ENCODE results near the gene SIRT3.

SIRT3 gene

DNA sequence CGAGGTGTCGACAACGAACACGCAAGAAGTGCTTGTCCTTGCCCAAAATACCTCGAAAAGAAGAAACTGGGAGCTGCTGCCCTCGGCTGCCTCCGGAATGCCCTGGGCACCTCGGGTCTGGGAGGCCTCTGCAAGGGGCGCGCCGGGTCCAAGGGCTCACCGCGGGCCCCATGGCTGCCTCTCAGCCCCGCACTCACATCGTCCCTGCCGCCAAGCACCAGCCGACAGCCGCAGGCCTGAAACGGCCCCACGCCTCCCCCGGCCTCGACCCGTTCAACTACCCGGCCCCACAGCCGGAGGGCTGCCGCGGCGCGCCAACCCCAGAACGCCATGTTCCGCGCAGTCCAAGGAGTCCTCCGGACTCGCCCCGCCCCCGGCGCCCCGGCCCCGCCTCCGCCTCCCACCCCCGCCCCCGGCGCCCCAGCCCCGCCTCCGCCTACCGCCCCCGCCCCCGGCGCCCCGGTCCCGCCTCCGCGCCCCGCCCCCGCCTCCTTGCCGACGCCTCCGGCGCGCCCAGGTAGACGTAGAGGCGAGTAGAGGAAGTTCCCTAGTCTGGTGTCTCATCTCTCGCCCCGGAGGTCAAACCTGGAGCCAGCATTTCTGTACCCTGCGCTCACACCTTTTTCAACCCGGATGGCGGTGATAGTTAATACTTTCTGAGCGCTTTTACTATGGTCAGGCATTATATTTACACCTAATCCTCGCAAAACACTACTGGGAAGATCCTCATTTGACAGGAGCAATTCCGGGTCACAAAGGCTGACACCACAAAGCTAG is at the start of gene SIRT3:
TSS of gene SIRT3 (minus strand) at position 346 of the 777 bp plus-strand sequence. CDS start at position 332, 14 bp downstream.
- DNase-seq: no peak

DNA sequence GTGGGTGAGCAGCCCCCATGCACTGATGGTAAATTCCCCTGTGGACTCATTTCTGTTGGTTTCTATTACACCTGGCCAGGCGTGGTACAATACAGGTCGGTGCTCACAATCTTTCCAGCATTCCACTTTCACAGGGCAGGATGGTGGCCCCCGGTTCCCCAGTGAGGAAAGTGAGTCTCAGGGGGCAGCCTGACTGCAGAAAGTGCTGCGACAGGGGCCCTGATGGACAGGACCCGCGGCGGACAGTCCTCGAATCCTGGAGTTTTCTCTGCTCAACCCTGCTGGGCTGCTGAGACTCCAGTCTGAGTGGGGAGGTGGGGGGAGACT is 49.7 kb upstream of the SIRT3 start:
- no peak for DNase-seq

DNA sequence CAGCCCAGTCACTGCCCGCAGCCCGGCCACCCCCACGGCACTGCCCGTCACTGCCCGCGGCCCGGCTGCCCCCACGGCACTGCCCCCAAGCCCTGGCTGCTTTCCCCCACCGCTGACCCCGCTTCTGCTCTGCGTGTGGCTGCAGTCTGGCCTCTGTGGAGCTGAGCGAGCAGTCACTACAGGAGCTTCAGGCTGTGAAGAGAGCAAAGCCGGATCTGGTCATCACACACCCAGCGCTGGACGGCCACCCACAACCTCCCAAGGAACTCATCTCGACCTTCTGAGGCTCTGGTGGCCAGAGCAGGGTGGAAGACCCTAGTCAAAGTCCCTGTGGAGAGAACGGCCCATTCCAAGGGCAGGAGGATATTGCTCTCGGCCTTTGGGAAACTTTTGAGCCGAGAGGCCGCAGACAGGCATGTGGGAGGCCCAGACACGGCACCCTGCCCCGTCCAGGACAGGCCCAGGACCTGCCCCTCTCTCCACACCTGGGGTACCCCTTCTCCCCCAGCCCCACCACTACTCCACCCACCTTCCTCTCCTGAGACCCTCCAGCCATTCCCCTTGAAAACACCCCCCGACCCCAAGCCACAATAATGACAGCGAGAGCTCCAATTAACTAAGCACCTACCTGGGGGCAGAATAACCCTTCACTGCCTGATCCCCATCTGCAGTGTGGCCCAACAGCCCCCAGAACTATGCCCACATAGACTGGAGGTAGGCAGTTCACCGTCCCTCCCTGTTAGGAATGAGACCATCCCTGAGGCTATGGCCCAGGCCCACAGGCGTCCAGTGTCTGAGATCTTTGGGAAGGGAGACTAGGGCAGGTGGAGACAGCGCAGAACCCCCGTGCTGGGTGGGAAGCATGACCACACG is 49.1 kb upstream of the SIRT3 start:
- DNase-seq: no peak

DNA sequence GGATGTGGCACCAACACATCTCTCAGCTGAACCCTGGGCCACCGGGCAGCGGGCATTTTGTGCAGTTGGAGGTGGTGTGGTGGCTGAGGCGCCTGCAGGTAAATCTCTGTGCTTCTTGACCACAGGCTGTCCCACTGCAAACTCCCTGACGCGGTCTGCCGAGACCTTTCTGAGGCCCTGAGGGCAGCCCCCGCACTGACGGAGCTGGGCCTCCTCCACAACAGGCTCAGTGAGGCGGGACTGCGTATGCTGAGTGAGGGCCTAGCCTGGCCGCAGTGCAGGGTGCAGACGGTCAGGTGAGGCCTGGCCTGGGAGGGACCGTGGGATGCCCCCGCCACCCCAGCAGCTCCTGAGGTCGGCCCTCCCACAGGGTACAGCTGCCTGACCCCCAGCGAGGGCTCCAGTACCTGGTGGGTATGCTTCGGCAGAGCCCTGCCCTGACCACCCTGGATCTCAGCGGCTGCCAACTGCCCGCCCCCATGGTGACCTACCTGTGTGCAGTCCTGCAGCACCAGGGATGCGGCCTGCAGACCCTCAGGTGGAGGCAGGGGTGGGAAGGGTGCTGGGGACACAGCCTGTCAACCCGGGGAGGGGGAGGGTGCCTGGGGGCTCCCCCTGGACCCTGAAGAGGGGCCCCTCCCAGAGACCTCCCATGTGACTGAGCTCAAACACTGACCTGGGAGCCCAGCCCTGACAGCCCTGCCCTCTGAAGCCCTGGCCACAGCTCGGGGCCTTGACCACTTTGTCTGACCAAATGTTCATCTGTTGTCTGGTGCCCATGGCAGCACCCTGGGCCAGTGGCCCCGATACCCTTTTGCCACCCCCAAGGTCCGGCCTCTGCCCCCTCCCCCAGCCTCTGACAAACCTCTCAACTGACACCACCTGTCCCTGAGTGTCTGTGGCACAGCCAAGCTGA is 48.2 kb upstream of the SIRT3 start:
- no peak for DNase-seq

DNA sequence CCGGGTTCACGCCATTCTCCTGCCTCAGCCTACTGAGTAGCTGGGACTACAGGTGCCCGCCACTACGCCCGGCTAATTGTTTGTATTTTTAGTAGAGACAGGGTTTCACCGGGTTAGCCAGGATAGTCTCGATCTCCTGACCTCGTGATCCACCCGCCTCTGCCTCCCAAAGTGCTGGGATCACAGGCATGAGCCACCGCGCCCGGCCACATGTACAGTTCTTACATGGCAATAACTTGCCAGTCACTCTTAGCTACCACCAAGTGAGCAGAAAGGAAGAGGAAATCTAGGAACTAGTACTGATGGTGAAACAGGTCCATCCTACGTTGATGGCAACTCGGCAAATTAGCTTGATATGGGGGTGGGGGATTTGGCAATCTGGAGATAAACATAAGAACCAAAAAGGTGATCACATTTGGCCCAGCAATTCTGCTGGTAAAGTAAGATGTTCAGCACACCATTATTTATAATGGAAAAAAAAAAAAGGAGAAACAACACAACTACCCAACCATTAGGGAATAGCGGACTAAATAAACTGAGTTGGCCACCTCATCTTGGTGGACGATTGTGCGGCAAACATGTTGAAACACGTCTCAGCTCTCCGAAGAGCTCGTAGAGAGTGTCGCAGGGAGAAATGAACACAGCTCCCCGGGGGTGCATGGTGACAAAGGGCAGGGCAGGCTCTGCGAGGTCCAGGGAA is 47.4 kb upstream of the SIRT3 start:
- no peak for DNase-seq

DNA sequence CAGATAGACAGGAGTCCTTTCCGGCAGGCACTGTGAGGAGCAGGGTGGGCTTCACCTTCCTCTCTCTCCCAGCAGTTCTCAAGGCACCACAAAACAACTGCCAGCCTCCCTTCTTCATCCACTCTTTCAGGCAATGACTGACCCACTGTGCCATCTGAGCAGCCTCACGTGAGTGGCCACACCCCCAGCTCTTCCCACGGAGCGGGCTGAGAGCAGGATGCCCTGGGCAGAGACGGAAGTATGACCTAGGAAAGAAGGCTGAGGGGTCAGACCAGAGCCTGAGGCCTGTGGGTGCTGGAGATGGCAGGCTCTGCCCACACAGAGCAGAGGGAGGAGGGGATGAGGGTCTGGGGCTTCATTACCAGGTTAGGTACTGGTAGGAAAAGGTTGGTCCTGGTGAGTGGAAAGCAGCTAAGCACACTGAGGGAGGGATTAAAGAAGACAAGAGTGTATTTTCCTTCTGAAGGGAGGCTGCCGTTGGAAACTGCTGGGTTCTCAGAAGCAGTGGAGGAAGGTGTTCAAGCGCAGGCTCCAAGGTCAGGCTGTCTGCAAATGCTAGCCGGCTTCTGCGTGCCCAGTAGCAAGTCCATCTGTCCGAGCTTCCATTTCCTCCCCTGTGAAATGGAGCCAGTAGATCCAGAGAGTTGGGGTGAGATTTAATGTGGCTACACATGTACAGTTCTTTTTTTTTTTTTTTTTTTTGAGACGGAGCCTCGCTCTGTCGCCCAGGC is 46.7 kb upstream of the SIRT3 start:
- DNase-seq: no peak

DNA sequence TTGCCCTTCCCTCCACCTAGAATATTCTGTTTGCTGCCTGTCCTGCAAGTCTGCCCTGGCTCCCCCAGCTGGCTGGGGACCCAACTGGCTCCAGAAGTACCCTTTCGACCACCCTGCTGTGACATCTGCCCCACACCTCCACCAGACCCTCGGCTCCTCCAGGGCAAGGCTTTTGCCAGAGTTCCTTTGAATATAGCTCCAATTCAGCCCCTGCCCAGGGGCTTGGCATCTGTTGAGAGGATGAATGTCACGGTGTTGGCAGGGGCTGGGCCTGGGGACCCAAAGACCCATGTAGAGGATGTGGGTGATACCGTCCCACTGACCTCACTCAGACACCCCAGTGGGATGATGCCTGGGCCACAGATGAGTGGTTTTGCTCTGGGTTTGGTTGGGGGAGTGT is 46.0 kb upstream of the SIRT3 start:
- DNase-seq: no peak

DNA sequence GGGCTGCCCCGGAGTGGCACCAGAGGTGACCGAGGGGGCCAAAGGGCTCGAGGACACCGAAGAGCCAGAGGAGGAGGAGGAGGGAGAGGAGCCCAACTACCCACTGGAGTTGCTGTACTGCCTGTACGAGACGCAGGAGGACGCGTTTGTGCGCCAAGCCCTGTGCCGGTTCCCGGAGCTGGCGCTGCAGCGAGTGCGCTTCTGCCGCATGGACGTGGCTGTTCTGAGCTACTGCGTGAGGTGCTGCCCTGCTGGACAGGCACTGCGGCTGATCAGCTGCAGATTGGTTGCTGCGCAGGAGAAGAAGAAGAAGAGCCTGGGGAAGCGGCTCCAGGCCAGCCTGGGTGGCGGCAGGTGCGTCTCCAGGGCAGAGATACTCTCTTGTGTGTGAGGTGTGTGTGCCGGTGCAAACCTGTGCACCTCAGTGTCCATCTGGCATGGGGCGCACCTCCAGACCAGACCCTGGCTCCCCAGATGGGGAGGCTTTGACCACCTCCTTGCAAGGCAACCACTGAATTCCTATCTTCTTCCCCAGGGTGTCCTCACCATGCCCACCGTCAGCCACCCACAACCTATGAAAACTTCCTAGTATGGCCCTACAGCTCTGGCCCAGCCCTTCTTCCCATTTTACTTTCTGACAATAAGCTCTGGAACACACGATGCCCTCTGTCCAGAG is 45.5 kb upstream of the SIRT3 start:
- DNase-seq: no peak

DNA sequence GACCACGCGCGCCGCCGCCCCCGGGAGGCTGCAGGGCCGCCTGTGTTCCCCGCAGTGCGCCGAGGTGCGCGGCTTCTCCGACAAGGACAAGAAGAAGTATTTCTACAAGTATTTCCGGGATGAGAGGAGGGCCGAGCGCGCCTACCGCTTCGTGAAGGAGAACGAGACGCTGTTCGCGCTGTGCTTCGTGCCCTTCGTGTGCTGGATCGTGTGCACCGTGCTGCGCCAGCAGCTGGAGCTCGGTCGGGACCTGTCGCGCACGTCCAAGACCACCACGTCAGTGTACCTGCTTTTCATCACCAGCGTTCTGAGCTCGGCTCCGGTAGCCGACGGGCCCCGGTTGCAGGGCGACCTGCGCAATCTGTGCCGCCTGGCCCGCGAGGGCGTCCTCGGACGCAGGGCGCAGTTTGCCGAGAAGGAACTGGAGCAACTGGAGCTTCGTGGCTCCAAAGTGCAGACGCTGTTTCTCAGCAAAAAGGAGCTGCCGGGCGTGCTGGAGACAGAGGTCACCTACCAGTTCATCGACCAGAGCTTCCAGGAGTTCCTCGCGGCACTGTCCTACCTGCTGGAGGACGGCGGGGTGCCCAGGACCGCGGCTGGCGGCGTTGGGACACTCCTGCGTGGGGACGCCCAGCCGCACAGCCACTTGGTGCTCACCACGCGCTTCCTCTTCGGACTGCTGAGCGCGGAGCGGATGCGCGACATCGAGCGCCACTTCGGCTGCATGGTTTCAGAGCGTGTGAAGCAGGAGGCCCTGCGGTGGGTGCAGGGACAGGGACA is 44.8 kb upstream of the SIRT3 start:
- no peak for DNase-seq

DNA sequence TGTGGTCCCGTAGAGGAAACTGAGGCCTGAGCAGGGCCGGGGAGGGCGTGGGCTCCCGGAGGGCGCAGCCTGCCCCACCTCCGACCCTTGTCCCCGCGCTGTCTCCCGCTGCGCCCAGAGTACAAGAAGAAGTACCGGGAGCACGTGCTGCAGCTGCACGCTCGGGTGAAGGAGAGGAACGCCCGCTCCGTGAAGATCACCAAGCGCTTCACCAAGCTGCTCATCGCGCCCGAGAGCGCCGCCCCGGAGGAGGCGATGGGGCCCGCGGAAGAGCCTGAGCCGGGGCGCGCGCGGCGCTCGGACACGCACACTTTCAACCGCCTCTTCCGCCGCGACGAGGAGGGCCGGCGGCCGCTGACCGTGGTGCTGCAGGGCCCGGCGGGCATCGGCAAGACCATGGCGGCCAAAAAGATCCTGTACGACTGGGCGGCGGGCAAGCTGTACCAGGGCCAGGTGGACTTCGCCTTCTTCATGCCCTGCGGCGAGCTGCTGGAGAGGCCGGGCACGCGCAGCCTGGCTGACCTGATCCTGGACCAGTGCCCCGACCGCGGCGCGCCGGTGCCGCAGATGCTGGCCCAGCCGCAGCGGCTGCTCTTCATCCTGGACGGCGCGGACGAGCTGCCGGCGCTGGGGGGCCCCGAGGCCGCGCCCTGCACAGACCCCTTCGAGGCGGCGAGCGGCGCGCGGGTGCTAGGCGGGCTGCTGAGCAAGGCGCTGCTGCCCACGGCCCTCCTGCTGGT is 44.0 kb upstream of the SIRT3 start:
- DNase-seq: no peak

DNA sequence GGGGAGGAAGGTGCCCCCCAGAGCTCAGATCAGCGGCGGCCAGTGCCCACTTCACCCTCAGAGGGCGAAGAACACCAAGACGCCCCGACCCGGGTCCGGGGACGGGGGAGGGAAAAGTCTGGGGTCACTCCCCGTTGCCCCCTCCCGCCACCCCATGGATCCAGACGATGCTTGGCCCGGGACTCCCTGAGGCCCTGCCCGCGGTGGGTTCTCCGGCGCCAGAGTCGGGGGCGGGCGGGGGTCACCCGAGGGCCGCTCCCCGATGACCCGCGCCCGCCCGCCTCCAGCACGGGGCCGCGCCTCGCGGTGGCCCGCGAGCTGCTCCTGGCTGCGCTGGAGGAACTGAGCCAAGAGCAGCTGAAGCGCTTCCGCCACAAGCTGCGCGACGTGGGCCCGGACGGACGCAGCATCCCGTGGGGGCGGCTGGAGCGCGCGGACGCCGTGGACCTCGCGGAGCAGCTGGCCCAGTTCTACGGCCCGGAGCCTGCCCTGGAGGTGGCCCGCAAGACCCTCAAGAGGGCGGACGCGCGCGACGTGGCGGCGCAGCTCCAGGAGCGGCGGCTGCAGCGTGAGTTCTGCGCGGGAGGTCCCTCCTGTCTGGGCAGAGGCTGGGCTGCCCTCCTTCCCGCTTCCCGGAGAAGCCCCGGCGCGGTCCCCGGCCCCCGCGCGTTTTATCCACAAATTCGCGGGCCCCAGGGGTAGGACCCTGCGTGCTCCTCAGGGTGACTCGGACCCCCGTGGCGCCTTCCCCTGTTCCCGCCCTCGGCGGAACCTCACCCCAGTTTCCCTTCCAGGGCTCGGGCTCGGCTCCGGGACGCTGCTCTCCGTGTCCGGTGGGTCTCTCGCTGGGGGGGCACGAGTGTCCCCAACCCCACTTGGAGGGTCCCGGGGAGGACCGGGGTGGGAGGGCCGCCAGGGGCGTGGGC is 43.2 kb upstream of the SIRT3 start:
- no peak for DNase-seq

DNA sequence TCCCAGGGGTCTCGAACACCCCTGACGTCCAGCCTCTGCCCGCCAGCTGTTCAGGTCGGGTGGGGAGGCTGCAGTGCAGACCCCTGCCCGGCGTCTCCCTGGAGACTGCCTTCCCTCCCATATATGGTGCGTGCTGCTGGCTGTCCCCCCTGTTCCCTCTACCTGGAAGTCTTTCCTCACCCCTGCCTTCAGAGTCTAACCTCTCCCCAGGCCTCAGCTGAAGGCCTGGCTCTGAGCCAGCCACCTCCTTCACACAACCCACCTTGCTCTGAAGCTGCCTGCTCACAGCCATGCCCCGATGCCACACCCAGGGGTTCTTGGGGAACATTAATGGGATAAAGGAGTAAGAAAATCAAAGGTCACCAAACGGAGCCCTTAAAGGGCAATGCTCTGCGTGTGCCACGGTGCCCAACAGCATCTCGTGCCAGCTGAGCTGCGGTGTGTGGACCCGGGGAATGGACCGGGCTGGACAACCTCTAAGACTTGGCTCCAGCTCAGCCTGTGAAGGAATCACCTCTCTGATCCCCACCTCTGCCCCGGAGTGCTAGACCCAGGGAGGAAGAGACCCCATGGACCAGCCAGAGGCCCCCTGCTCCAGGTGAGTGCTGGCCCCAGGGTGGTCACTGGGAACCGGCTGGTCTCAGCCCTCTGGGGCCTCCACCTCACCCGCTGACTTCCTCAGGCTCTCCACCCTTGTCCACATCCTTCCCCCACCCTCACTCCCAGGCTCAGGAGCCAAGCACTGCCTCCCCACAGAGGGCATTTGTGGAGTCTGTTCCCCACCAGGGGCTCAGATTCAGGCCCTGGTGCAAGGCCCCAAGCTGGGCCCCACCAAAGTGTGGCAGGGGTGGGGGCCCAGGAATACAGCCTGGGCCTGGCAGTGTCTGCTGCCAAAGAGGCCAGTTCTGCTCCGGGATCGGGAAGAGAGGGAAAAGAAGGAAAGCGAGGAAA is 42.1 kb upstream of the SIRT3 start, which contains the start of gene NLRP6:
TSS of gene NLRP6 (plus strand) at position 407 of the 951 bp plus-strand sequence. CDS start at position 570, 163 bp downstream.
- DNase-seq: no peak

DNA sequence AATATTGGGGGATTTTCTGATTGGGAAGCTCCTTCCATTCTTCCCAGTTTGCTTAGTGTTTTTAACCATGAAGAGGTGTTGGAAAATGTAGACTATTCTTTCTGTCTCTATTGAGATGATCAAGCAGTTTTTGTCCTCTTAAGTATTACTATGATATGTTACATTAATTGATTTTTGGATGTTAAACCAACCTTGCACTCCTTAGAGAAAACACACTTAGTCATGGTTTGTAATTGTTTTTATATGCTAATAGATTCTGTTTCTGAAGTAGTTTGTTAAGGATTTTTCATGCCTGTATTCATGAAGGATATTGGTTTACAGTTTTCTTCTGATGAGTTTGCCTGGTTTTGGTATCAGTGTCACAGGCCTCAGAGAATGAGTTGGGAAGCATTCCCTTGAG is 40.1 kb upstream of the SIRT3 start:
- DNase-seq: no peak

DNA sequence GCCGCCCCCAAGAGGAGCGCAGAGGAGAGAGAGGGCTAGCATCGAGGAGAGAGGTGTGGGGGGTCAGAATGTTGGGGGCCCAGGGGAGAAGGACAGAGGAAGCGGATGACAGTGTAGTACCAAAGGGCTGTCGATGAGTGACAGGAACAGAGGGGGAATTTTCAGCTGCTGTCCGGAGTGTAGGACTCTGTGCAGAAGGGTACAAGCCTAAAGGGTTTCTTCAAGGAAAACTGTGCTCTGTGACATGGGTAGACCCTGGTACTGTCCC is 36.7 kb upstream of the SIRT3 start:
- no peak for DNase-seq

DNA sequence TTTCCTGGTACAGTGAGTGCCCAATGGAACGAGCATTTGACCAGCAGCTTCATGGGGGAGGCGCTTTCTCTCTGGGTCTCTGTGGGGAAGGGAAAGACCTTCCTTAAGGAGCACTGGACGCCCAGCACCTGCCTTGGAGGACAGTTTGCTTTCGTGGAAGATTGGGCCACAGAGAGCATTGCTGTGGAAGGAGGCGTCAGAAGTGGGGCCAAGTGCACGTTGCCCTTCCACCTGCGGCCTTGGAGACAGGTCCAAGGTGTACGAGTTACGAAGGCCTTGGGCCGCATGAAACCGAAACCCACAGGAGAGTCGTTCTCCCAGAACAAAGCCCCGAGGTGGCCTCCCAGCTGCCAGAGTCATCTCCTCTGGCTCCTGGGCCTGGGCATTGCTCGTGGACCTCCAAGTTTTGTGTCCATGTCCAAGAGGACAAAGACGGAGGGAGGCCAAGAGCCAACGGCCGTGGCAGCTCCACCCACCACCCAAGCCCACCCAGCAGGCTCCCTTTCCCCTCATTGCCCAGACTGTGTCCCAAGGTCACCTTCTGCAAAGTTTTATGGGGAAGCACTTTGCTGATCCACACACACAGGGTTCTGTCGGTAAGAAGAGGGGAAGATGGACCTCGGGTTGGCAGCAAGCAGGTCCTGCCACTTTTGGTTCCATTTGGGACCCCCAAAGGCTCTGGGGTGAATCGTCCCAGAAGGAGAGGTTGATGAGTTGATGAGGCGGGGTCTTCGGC is 36.2 kb upstream of the SIRT3 start:
- DNase-seq: no peak

DNA sequence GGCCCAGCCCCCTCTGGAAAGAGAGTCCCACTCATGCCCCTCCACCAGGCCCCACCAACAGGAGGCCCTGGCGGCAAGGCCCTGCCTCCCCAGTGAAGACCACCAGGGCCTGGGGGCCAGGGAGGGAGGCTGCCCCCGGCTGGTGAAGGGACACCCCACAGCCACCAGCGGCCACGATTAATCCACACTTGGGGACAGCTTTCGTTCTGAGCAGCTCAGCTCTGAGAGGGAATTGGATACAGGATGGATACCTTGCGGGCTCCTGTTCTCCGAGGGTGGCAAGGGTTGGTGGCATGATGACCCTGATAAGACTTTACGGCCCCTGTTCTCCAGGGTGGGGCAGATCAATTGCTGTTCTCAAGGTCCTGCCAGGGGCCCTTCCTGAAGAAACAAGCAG is 35.2 kb upstream of the SIRT3 start:
- no peak for DNase-seq

Measured in cortex of kidney (tissue), 1 donor.